NCI-H774 (cell line): ENCODE results near the gene EXOSC2.

Experiments used
- DNase-seq: peaks from one replicate; lab custom pipeline; 2025; lab: John Stamatoyannopoulos, UW

EXOSC2 gene, protein sequence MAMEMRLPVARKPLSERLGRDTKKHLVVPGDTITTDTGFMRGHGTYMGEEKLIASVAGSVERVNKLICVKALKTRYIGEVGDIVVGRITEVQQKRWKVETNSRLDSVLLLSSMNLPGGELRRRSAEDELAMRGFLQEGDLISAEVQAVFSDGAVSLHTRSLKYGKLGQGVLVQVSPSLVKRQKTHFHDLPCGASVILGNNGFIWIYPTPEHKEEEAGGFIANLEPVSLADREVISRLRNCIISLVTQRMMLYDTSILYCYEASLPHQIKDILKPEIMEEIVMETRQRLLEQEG

DNA sequence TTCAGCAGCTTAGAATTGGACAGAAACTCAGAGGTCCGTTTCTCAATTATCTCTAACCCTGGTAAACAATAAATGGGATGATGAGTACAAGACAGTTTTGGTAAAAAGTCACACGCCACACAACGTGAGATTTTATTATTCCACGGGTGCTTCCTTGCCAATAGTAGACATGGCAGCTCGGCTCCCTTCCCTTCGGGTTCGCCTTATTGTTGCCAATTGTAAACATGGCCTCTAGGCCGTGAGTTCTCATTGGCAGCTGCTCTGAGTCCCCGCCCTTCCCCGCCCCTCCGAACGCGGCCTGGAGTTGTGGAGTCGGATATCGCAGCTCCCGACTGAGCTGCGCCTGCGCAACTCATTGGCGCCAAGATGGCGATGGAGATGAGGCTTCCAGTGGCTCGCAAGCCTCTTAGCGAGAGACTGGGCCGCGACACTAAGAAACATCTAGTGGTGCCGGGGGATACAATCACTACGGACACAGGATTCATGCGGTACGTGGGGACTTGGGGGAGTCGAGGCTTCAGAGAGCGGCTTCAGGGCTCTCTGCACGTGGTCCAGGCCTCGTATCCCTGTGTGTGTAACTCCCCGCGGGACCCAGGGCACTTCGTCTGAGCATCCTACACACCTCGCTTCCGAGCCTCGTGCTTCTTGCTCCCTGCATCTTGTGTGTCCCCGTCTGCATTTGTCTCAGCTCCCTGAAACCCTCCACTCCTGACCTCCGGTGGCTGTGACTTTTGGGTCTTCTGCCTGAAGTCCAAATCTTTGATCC, at the start of gene EXOSC2:
EXOSC2 (plus strand) TSS at position 355 of the 766 bp plus-strand sequence; CDS start at position 367, 12 bp downstream.
- DNase-seq, result peak; percentile 98

DNA sequence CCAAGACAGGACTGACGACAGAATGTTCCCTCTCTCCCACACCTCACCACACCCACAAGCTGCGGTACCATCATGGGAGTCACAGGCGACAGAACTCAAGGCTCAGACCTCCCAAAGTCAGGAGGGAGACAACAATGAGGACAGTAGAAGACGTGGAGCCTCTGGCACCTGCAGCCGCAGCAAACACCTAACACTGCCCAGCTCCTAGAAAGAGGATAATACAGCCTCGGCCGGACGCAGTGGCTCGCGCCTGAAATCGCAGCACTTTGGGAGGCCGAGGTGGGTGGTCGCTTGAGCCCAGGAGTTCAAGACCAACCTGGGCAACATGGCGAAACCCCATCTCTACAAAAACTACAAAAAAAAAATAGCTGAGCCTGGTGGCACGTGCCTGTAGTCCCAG, 42.4 kb upstream of the EXOSC2 start:
- no peak for DNase-seq

DNA sequence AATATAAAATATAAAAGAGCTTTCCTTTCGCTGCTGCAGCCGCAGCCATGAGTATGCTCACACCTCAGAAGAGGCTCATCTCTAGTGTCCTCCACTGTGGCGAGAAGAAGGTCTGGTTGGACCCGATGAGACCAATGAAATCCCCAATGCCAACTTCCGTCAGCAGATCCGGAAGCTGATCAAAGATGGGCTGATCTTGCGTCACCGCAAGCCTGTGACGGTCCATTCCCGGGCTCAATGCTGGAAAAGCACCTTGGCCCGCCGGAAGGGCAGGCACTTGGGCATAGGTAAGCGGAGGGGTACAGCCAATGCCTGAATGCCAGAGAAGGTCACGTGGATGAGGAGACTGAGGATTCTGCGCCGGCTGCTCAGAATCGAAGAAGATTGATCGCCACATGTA, 41.8 kb upstream of the EXOSC2 start:
- DNase-seq, result no peak

DNA sequence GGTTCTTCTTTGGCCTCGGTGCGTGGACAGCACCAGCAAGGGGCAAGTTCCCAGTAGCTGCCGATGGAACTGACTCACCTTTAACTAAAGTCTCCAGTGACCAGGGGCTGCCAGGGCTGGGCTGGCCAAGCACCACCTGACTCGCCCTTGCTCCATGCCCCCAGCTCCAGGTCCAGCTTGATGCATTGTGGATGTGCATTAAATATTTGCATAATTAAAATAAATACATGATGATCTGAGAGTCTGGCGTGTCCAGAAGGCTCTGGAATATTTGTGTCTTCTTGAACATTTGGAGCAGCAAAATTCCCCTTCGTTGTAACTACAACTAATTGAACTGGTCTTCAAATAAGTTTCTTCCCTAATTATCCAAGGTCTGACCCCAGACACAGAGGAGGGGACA, 38.7 kb upstream of the EXOSC2 start:
- DNase-seq, result no peak

DNA sequence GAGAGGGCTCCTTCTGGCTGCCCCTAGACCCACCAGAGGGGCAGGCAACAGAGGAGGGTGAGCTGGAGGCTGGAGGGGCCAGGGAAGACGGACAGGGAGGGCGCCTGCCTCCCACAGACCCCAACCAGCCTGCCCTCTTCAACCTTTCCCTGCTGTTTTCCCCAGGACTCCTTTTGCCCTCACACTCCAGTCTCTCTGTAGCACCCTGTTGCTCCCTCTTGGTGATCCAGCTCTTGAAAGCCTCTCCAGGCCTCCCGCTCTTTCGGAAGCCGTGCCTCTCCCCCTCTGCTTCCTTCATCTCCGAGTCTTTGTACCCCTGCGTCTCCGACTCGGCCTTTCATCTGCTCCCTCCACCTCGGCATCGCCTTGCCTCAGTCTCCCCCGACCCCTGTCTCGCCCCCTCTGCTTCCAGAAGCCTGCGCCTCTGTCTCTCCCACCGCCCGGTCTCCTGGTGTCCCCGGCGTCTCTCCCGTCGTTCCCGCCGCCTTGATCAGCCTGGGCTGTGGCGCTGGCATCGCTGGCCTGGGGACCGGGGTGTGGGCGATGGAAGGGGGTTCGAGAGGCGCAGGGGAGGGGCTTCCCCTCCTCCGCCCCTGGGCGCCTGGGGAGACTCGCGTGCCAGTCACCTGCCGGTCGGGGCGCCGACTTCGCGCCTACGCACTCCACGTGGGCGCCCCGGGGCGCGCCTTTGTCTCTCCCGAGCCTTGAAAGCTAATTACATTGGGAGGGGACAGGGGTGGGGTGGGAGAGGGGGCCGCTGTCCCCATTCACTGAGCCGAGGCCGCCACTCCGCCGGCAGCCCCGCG, 34.5 kb upstream of the EXOSC2 start:
- DNase-seq, result no peak

DNA sequence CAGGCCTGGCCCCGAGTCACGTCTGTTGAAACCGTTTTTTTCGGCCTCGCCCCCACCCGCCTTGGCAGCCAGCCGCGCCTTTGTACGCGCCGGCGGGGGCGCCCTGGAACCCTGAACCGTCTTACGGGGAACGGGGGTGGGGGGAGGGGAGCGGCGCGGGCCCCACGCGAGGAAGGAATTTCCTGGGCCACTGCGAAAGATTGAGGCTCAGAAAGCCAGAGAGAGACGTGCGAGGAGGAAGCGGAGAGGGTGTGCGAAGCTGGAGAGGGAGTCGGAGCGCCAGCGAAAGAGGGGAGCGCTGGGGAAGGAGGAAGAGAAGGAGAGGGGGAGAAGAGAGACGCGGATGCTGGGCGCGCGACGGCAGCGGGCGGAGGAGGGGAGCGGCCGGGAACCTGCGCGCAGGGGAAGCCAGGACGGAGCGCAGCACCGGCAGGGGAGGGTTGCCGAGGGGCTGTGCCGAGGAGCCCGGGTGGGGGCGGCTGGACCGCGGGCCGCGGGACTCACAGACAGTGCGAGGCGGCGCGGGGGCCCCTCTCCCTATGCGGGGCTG, 33.8 kb upstream of the EXOSC2 start:
- DNase-seq, result no peak

DNA sequence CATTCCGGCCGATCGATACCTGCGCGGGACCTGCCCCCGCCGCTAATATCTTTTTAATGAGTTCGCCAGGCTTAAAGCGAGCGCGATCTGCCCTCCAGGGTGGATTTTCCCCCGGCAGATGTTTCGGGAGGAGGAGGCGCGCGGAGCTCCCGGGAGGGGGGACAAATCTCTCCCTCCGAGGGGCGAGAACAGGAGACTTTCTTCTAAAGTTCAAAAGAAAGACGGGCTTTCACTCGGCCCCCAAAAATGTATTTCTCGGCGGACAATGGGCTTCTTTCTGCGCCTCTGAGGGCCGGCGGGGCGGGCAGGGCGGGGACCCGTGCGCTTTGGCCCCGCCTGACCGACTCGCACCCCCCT, 33.3 kb upstream of the EXOSC2 start:
- DNase-seq, result no peak

DNA sequence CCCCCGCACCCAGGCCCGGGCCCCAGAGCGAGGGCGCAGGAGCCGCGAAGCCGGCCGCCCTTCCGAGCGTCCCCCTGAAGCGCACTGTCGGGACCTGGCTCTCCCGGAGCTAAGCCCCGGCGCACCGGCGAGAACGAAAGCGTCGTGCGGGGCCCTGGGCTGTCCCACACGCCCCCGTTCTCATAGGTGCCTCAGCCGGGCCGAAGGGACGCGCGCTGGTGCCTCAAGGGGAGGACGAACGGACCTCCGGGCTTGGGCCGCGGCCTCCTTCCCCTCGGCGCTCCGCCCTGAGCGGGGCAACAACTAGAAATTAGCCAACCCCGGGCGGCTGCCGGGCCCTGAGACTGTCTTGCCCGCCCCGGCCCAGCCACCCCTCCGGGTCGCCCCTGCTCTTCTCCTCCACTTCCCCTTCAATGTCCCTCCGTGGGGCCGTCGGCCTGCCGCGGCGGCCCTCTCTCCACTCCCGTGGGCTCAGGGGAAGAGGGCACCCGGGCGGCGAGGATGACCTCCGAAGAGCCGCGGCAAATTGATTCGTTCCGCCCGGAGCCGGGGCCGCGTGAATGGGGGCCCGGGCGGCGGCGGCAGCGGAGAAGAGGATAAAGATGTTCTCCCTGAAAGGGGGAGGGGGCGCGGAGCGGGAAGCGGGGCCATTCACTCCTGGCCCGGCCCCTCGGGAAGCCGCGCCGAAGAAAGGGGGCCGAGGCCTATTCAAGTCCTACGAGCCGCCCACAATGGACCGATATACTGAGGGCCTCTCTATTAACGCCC, 32.7 kb upstream of the EXOSC2 start:
- no peak for DNase-seq

DNA sequence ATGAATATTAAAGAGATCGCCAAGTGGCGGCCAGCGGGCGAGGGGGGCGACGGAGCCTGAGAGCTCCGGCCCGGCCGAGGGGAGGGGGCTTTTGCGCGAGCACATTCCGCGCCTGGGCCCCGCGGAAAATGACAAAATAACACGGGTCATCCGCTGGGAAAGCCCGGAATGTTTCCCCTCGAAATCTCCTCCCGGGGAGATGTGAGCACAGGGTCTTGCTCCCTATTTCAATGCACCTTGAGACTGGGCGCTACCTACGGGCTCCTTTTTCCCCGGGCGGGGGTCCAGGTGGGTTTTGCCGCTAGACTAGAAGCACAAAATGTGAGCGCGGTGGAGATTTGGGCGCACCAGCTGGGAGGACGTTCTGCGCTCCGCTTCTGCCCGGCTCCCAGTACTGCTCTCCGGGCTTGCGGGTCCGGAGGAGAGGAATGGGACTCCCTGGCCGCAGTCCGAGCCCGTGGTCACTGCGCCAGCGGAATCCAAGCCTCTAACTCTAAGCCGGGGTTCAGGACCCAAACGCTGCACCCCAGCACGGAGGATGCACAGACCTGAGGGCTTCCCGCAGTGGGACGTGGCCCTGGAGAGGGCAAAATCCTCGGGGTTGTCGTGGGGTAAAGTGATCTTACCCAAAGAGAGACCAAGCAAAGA, 32.0 kb upstream of the EXOSC2 start:
- no peak for DNase-seq

DNA sequence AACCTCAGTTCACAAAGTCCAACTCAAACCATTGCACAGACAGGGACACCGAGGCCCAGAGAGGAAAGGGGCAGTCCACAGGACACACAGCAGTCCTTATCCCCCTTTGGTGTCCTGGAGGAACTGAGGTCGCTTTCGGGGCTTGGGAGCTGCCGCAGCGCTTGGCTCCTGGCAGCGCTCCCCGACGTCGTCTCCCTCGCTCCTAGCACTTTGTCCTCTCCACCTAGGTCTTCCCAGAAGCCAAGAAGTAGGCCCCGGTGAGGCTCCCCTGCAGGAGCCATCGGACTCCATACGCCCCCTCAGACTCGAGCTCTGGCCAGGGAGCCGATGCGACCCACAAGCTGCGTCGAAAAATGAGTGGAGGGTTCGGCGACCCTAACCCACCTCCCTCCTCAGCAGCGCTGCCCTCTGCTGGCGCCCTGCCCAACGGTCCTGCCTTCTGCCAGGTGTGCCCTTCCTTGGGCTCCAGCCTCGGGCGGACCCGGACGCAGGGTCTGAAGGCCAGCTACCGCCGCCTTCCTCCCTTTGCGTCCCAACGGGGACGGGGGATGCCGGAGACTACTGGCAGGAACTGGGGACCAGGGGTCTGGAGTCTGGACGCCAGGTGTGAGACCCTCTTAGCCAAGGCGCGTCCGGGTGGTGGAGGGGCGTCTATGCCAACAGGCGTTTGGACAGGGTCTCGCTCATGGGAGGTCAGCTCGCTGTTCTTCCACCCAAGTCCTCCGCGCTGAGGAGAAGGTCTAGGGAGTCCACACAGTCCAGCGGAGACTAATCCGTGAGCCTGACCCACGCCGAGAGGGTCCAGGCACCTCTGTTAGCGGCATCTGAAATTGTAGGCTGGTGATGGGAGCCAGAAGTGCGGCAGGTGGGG, 31.2 kb upstream of the EXOSC2 start:
- DNase-seq, result no peak

DNA sequence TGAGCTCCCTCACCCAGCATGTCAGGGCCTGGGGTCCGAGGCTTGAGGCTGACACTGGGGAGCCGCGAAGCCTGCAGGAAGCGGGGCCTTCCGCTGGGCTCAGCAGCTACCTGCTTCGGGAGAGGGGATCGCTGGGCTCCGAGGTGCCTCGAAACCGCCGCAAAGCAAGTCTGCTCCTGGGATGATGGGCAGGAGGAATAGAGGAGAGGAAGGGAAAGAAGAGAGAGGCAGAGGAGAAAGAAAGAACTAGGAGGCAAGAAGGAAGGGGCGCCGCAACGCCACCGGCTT, 30.7 kb upstream of the EXOSC2 start:
- no peak for DNase-seq

DNA sequence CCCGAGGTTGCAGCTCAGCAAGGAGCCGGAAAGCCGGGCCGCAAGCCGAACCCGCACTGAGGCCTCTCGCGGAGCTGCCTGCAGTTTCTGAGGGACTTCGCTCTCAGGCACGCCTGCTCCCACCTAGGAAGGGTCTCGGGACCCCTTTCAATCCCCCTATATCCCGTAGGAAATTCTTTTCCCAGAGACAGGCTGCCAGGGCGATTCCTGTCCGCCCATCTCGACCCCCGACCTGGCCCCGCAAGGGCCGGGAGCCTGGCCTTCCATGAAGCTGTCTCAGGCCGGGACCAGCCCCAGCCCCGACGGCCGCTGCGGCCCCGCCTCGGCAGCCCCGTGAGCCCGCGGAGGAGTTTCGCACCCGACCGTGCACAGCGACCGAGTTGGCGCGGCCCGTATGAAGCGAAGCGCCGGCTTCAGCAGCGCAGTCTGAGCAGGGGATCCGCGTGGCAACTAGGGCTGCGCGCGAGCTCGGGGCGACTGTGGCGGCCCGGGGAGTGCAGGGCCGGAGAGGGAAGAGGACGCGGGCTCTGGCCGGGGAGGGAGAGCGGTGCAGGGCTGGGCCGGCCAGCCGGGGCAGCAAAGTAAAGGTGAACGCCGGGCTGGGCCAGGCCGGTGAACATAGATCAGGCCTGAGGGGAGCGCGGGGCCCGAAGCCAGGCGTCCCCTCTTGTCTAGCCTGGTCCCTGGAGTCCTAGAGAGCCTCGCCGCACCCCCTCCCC, 30.2 kb upstream of the EXOSC2 start:
- DNase-seq, result no peak

DNA sequence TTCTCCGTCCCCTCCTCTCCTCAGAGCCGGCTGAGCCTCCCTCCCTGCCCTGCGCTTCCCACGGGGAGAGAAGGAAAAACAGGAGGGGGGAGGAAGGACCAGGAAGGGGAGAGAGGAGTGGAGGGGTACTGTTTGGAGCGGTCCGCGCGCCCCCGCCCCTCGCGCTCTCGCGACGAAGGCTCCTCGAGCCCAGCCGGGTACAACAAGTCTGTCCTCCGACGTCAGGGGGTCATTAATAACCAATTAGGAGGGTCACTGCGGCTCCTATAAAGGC, 29.7 kb upstream of the EXOSC2 start:
- DNase-seq, result no peak

DNA sequence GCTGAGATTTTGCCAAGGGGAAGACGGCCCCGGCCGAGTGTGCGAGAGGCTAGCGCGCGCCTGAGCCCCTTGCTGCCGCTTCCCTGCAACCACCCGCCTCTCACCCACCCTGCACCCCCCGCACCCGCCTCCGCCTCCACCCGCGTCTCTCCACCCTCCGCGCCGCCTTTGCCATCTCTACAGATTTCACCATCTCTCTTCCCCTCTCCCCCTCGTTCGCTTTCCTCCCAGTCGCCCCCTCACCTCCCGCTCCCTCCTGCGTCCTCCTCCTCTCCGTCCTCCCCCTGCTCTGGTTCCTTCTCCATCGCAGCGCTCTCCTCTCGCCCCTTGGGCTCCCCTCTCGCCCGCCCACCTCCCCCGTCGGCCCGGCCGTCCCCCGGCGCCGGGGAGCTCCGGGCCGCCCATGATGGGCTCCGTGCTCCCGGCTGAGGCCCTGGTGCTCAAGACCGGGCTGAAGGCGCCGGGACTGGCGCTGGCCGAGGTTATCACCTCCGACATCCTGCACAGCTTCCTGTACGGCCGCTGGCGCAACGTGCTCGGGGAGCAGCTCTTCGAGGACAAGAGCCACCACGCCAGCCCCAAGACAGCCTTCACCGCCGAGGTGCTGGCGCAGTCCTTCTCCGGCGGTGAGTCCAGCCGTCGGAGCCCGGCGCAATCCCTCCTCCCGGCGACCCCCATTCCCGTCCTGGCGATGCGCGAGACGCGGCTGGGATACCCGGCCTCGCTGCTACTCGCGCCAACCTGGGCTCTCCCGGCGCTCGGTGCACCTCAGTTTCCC, 29.1 kb upstream of the EXOSC2 start, which contains the start of gene PRDM12:
PRDM12 (plus strand) TSS at position 344 of the 778 bp plus-strand sequence; CDS start at position 404, 60 bp downstream.
- no peak for DNase-seq

DNA sequence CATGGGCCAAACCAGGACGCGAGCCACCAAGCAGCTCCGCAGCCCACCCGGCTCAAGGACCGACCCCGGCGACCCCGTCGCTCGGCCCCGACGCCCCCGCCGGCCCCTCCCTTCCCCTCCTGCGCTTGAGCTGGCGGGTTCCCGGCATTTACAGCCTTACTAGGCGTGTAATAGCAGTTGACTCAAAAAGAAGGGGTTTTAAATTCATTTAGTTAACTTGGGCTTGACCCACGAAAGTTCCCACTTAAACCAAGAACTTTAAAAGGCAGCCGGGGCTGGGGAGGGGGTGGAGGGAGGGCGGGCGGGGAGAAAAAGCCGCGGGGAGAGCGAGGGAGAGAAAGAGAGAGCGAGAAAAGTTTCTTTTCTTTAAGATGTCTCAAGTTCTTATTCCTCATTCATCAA, 28.6 kb upstream of the EXOSC2 start:
- DNase-seq, result no peak

DNA sequence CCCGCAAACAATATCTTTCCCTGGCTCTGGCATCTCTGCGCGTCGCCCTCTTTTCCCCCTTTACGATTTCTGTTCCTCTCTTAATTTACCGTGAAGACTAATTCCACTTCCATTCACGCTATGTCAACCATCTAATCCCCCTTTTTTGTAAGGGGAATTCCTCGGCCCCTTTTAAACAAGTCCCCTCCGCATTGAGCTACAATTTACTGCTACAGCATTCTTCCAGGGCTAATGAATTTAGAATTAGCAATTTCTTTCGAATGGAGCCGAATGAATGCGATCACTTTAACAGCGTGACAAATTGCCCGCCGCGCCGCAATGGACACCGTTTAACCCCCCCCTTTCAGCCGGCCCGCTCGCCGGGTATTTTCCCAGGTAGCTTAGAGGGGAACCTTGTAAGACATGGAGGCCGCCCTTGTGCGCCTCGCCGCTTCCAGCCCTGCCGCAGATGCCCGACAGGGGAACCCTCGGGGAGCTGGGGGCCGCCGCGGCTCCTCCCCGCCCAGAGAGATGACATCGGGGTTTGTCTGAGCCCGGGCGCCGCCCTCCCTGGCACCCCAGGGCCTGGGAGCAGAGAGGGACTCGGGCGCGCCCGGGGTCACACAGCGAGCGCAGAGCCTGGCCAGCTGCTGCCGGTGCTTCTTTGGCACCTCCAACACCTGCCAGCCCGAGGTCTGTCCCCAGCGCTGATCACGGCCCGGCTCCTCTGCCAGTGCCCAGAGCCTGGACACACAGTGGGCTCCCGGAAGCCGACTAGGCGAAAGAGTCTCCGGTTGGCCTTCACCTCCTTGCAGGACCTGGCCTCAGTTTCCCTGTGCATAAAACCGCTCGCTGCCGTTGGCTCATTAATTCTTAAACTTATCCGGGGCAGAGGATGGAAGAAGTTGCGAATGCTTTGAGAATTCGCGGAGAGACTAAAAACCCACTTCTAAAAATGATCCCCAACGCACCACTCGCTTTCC, 27.9 kb upstream of the EXOSC2 start:
- no peak for DNase-seq

DNA sequence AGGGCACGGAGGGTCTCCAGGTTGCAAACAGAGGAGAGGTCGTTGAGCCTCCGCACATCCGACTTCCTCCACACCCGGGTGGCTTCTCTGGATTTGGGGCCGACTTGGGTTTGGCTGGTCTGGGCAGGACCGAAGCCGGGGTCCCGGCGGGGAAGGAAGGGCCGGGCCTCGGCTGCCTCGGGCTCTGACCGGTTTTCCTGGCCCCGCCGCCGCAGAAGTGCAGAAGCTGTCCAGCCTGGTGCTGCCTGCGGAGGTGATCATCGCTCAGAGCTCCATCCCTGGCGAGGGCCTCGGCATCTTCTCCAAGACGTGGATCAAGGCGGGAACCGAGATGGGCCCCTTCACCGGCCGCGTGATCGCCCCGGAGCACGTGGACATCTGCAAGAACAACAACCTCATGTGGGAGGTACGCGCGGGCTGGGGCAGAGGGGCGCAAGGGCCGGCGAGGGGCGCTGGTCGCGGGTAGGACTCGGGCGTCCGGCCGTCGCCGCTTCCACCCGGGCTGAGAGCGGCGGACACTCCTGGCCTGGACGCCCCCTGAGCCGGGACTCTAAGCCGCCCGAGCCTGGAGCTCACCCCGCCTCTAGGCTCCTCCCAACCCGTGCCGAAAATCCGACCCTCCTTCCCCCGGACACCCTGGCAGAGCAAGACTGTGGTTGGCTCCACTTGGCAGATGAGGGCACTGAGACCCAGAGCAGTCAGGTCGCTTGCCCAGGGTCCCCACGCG, 27.0 kb upstream of the EXOSC2 start:
- no peak for DNase-seq

DNA sequence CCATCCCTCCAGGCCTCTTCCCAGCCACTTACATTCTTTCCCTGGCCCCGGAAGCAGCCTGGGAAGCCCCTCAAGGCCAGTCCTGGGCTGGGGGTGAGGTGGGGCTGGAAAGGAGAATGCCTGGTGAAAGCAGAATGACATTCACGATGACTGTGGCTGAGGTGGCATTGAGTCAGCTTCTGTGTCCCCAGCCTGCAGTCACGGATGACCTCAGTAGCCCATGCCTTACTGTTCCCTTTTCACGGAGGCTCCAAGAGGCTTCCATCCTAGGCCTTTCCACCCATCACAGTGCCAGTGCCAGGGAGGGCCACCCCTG, 26.5 kb upstream of the EXOSC2 start:
- no peak for DNase-seq
